Epithelial cell of esophagus (primary cell): ENCODE results near the gene ADPRHL1.

Experiments
- DNase-seq: peaks from one replicate; pipeline ENCODE4 v3.0.0; 2010; ENCODE audit warnings: low read depth
- H3K4me3 ChIP-seq: 2 replicates; pipeline ENCODE4 v1.5.1; 2011; ENCODE audit warnings: mild to moderate bottlenecking, low read length, control low read depth
- CTCF ChIP-seq: IDR thresholded peaks from 2 replicates; pipeline ENCODE4 v1.5.1; 2011; ENCODE audit warnings: low read depth, mild to moderate bottlenecking, low read length, control low read depth, inconsistent platforms; ENCODE audit not compliant: insufficient read depth; ENCODE audit errors: missing control alignments

ADPRHL1 gene

GRCh38 chr13:113448885-113449692 is 4.2 kb downstream of the ADPRHL1 start:
- H3K4me3 ChIP-seq, result peak overlapping the region; percentile 31
- TF ChIP-seq CTCF, result no peak
- DNase-seq, result peak; percentile 57

- peak overlapping the region; percentile 25 for H3K4me3 ChIP-seq
- no peak for TF ChIP-seq CTCF
- no peak for DNase-seq
These were observed 4.8 kb downstream of the ADPRHL1 start for GRCh38 chr13:113448545-113448884.

- no peak for TF ChIP-seq CTCF
- H3K4me3 ChIP-seq, result no peak overlapping the region
- no peak for DNase-seq
These were observed 5.7 kb downstream of the ADPRHL1 start for GRCh38 chr13:113447596-113447995.

- H3K4me3 ChIP-seq, result no peak overlapping the region
- no peak for DNase-seq
- TF ChIP-seq CTCF, result no peak
These were observed 6.8 kb downstream of the ADPRHL1 start for GRCh38 chr13:113446488-113446854.

- no peak for TF ChIP-seq CTCF
- no peak for DNase-seq
- H3K4me3 ChIP-seq, result no peak overlapping the region
These were observed 7.3 kb downstream of the ADPRHL1 start for GRCh38 chr13:113445791-113446487.

GRCh38 chr13:113443991-113444390 is 9.3 kb downstream of the ADPRHL1 start:
- no peak for DNase-seq
- no peak for TF ChIP-seq CTCF
- H3K4me3 ChIP-seq, result no peak overlapping the region
